DMS 273 (cell line): Measurements from ENCODE around the gene CEACAM8.
"Not testable (repeated sequence)": the region's sequence is repeated elsewhere in the genome, so short reads cannot be mapped to it uniquely, and the experiment has no call there.

ENCODE experiments used
- DNase-seq: peaks from one replicate; lab custom pipeline; 2025; ENCODE audit not compliant: unreplicated experiment; lab: John Stamatoyannopoulos, UW

Gene CEACAM8

DNA sequence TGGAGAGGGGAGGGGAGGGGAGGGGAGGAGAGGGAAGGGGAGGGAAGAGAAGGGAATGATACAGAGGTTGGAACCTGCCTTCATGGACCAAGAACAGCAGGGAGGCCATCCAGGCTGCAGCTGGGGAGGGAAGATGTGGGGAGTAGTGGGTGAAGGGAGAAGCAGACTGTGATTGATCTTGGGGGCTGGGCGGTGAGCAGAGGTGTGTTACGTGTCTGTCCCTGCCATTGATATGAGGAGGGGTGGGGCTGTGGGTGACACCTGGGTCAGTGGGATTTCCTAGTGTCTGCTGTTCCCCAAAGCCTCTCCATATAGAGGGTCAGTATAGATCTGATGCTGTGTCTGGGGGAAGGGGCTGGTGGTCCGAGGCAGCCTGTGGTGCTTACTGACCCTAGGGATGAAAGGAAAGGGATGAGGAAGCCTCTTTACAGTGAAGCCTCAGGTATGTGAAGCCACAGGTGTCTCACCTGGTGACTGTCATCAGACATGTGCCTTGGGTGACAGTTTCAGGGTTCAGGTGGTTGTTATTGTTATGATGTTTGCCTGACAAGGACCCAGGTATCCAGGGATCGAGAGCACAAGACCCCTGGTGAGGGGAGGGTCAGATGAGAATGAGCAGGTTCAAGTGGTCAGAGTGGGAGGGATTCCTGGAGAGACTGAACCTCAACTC is 47.8 kb downstream of the CEACAM8 start:
- no peak for DNase-seq

GRCh38 chr19:42544146-42544545 is 50.6 kb downstream of the CEACAM8 start:
- no peak for DNase-seq

DNA sequence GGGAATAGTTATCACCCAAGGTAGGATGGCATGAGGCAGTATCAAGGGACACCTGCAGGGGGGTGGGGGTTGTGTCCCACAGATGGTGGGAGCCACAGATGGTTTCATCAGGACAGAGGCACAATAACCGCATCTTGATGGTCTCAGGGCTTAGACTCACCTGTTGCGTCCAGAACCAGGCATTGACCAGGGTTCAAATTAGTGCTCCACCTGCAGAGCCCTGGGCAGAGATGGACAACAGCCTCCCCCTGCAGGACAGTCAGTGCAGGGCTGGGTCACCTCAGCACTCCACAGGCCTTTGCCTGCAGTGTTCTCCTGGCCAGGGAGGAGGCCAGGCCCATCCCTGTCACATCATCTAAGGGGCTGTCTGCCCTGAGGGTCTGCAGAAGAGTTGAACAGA is 51.9 kb downstream of the CEACAM8 start:
- no peak for DNase-seq

DNA sequence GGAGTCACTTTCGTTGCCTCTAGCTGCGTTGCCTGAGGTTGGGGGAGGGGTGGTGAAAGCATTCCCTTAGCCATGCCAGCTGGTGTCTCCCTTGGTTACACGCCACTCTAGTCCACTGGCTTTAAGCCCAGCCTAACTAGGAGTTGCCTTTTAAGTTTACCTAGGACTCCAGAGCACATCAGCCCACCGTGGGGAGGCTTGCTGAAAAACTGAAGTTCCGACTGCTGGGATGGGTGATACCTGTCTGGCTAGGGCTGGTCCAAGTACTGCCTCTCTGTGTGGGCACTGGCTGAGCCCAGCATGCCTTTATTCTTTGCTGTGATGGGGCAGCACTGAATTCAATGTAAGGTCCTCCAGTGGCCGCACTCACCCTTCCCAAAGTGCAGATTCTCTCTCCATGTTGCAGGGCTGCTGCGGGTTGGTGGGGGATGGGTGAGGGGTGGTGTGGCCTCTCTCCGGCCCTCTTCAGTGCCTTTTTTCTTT is 54.6 kb downstream of the CEACAM8 start:
- DNase-seq: peak; percentile 88

DNA sequence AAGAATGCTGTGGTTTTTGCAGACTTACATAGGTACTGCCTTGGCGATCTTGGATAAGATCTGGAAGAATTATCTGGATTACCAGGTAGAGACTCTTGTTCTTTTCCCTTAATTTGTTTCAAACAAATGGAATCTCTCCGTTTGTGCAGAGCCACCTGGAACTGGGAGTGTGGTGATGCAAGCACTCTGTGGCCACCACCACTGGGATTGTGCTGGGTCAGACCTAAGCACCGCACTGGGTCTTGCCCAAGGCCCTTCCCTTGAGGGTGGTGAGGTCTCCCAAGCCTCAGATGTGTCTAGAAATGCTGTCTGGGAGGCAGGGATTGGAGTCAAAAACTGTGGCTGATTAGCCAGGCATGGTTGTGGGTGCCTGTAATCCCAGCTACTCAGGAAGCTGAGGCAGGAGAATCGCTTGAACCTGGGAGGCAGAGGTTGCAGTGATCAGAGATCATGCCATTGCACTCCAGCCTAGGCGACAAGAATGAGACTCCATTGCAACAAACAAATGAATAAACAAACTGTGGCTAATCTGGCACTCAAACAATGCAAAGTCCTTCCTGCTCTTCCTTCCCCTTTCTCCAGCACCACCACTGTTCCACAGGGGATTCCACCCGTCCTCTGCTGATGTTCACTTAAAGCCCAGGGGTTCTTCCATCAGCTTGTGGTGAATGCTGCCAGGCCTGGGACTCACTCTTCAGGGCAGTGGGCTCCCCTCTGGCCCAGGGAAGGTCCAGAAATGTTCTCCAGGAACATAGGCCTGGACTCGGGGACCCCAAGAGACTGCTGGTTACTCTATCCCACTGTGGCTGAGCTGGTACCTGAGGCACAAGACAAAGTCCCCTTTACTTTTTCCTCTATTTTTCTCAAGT is 55.6 kb downstream of the CEACAM8 start:
- DNase-seq: no peak

- not testable (repeated sequence) for DNase-seq
Observed at GRCh38 chr19:42535276-42535675, 59.4 kb downstream of the CEACAM8 start.

- DNase-seq: no peak
Observed at GRCh38 chr19:42534391-42534790, 60.3 kb downstream of the CEACAM8 start.

DNA sequence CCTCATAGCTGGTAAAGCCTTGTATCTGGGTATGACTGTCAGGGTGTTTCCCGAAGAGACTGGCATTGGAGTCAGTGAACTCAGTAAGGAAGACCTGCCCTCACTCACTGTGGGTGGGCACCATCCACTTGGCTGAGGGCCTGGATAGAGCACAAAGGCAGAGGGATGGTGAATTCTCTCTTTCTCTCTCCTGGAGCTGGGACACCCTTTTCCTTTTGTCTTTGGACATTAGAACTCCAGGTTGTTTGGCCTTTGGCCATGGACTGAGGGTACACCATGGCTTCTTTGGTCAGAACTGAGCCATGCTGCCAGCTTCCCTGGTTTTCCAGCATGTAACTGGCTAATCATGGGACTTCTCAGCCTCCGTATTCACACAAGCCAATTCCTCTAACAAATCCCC is 61.8 kb downstream of the CEACAM8 start:
- DNase-seq: no peak

- no peak for DNase-seq
Observed at GRCh38 chr19:42531313-42531712, 63.4 kb downstream of the CEACAM8 start.
